Neural progenitor cell (in vitro differentiated cells): Measurements from ENCODE around the gene UBLCP1.

Source experiments
- EZH2 ChIP-seq: fragments of 200-600 bp; sonication (generic); IDR thresholded peaks from 2 replicates; pipeline ENCODE4 v1.6.1; 2017; ENCODE audit warnings: antibody characterized with exemption, mild to moderate bottlenecking, moderate library complexity
- EZH2phosphoT487 ChIP-seq: fragments of 200-600 bp; sonication (generic); IDR thresholded peaks from 2 replicates; pipeline ENCODE4 v1.6.1; 2017; ENCODE audit warnings: antibody characterized with exemption
- TF ChIP-seq, protein P1 (sequence below): fragments of 200-600 bp; sonication (generic); IDR thresholded peaks from 2 replicates; pipeline ENCODE4 v1.5.1; 2017; ENCODE audit warnings: antibody characterized with exemption, mild to moderate bottlenecking

DNA sequence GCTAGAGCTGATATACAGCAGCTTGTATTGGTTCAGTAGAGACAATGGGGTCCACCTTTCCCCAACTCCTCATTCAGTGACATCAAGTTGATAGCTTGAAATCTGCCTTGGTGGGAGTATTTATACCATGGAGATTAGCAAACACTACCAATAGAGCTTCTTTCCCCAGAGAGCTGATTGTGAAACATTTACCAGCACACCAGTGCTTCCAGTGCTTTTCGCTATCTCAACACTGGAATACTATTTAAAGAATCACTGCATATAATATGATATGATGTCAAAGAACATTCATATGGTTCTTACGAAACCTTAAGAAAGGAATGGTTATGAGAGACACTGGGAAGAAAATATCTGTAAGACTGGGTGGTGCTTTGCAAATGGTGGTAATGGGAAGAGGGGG is 31.9 kb upstream of the UBLCP1 start:
- TF ChIP-seq, protein P1, sequence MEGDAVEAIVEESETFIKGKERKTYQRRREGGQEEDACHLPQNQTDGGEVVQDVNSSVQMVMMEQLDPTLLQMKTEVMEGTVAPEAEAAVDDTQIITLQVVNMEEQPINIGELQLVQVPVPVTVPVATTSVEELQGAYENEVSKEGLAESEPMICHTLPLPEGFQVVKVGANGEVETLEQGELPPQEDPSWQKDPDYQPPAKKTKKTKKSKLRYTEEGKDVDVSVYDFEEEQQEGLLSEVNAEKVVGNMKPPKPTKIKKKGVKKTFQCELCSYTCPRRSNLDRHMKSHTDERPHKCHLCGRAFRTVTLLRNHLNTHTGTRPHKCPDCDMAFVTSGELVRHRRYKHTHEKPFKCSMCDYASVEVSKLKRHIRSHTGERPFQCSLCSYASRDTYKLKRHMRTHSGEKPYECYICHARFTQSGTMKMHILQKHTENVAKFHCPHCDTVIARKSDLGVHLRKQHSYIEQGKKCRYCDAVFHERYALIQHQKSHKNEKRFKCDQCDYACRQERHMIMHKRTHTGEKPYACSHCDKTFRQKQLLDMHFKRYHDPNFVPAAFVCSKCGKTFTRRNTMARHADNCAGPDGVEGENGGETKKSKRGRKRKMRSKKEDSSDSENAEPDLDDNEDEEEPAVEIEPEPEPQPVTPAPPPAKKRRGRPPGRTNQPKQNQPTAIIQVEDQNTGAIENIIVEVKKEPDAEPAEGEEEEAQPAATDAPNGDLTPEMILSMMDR = no peak
- TF ChIP-seq EZH2 = no peak
- TF ChIP-seq EZH2phosphoT487 = no peak
